Measurements from ENCODE around the gene SYS1.

SYS1 gene

DNA sequence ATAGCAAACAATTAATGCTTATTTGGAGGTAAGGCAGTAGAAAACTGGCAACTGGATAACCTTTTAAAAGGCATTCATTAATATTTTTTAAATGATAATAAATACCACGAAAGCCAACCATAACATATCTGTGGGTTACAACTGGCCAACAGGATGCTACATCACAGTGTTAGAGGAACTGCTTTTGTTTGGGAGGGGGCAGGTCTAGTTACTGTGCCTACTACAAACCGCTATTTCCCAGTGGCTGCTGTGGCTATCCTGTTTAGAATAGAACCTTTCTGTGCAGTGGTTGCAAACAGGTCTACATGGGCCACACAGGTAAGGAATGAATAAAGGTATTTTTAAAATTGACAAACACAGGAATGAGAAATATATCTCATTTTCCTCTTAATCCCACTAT is 54.0 kb downstream of the SYS1 start:
- no peak for DNase-seq (ENCODE audit: low read depth)
